Keratinocyte (primary cell): ENCODE results near the gene SAMD4A.

Experiments
- CTCF ChIP-seq, 3 experiments: IDR thresholded peaks in 1 of 3; conservative IDR thresholded peaks in 1 of 3; optimal IDR thresholded peaks in 1 of 3; 2 replicates in 2 of 3; 3 replicates in 1 of 3; pipeline versions ENCODE3 to v1.5.1; 2011; ENCODE audit warnings: low read length in 3 of 3, mild to moderate bottlenecking in 3 of 3, moderate library complexity in 2 of 3, control low read depth in 1 of 3, inconsistent platforms in 1 of 3; ENCODE audit not compliant: insufficient read depth in 2 of 3; ENCODE audit errors: extremely low read depth in 1 of 3
- EZH2 ChIP-seq: IDR thresholded peaks from one replicate; pipeline ENCODE4 v1.6.1; 2012; ENCODE audit warnings: inconsistent platforms, mild to moderate bottlenecking, low read length, moderate library complexity

- TF ChIP-seq CTCF (optimal IDR thresholded peaks at IDR 0.05 in 1 of 3, IDR thresholded peaks at IDR 0.05 in 1 of 3, conservative IDR thresholded peaks at IDR 0.05 in 1 of 3; ENCODE audit: extremely low read depth in 1 of 3, insufficient read depth in 2 of 3, low read length in 3 of 3) (no peak), EZH2 (no peak)
Measured at GRCh38 chr14:54725998-54726397, 159.1 kb downstream of the SAMD4A start.
